ENCODE data around the gene ZNF565. TPM values are rescaled to one million over a fixed set of nuclear protein-coding genes. Genes with fewer than 3 reads are reported as not detected.

Gene ZNF565
- total RNA-seq, 4 donors from 2014 or later: 3.6 to 9.8 (median 6.2) TPM

DNA sequence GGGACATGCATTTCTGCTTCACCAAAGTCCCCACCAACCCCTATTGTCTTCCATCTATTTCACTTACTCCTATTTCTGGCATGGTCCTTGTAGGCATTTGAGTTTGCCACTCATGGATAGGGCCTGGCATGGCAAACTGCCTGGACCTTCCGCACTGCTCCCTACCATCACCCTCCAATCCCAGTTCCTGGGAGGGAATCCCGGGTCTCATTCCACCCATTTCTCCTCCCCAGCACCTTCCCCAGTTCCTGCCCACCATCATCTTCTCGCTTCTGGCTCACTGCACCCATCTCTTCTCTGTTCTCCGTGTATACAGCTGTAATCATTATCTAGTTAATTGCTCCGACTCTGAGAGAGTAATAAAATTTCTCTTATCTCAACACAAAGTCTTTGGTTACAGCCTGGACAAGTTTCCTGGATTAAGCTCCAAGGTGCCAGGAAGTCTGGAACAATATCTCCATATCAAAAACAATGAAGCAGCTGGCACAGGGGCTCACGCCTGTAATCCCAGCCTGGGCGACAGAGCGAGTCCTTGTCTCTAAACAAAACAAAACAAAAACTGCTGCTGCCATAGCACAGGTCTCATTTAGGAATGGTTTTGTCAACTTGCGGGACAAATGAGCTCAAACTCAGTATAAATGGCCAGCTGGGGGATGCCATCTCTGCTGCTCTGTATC is 45.2 kb downstream of the ZNF565 start:
- WGBS: 49% methylated on average over 9 of the region's 9 CpGs
- Histone ChIP-seq H3K4me1 (peaks cover 9% of the 10 kb centered on the region), H3K27ac (no peak overlapping the region), H3K4me3 (no peak overlapping the region), H3K9me3 (no peaks in the 10 kb centered on the region), H3K36me3 (no peaks in the 10 kb centered on the region), H3K27me3 (no peaks in the 10 kb centered on the region)
- TF ChIP-seq POLR2AphosphoS5 (IDR thresholded peaks at IDR 0.05): no peak
- DNase-seq (ENCODE audit: low spot score in 2 of 2): no peak

DNA sequence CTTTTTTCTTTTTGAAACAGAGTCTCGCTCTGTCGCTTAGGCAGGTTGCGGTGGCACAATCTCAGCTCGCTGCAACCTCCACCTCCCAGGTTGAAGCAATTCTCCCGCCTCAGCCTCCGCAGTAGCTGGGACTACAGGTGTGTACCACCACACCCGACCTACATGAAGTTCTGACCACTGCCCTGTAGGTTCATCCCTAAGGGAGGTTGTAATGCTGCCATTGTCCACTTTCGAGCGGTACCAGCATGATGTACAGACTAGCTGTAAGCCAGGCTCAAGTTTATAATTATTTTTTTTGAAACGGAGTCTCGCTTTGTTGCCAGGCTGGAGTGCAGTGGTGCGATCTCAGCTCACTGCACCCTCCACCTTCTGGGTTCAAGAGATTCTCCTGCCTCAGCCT is 50.7 kb downstream of the ZNF565 start:
- Histone ChIP-seq H3K9me3 (no peaks in the 10 kb centered on the region), H3K27me3 (no peaks in the 10 kb centered on the region), H3K4me1 (no peaks in the 10 kb centered on the region), H3K36me3 (no peaks in the 10 kb centered on the region), H3K27ac (no peak overlapping the region), H3K4me3 (no peak overlapping the region)
- no peak for DNase-seq (ENCODE audit: low spot score in 2 of 2)
- TF ChIP-seq, protein P1, sequence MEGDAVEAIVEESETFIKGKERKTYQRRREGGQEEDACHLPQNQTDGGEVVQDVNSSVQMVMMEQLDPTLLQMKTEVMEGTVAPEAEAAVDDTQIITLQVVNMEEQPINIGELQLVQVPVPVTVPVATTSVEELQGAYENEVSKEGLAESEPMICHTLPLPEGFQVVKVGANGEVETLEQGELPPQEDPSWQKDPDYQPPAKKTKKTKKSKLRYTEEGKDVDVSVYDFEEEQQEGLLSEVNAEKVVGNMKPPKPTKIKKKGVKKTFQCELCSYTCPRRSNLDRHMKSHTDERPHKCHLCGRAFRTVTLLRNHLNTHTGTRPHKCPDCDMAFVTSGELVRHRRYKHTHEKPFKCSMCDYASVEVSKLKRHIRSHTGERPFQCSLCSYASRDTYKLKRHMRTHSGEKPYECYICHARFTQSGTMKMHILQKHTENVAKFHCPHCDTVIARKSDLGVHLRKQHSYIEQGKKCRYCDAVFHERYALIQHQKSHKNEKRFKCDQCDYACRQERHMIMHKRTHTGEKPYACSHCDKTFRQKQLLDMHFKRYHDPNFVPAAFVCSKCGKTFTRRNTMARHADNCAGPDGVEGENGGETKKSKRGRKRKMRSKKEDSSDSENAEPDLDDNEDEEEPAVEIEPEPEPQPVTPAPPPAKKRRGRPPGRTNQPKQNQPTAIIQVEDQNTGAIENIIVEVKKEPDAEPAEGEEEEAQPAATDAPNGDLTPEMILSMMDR (IDR thresholded peaks at IDR 0.05): no peak
- no peak for TF ChIP-seq POLR2AphosphoS5 (IDR thresholded peaks at IDR 0.05)
- no peak for TF ChIP-seq EP300 (IDR thresholded peaks at IDR 0.05)
- TF ChIP-seq POLR2A (IDR thresholded peaks at IDR 0.05): no peak
- WGBS: 90% methylated on average over 12 of the region's 12 CpGs

DNA sequence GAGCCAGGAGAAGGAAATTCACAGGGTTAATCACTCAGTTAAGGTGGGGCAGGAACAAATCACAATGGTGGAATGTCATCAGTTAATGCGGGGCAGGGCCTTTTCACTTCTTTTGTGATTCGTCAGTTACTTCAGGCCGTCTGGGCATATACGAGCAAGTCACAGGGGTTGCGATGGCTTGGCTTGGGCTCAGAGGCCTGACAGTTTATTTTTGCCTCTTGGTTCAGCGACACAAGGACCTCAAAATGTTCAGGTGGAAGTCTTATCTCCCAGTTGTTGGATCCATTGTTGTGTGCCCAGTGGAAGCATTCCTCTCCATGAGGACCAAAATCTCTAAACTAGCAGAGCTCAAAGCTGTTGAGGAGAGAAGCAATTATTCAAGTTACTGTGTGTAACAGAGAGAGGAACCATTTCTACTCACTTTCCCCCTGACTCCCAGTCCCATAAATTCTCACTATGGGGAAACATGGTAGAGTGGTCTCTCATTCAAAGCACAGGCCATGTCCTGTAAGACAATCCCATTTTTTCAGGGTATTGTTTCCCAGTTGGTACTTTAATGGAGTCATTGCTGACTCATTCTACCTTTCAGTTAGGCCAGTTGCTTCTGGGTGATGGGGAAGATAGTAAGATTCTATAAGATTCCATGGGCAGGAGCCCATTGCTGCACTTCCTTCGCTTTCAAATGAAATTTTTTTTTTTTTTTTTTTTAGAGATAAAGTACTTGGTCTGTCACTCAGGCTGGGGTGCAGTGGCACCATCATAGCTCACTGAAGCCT is 53.5 kb downstream of the ZNF565 start:
- no peak for TF ChIP-seq POLR2A (IDR thresholded peaks at IDR 0.05)
- TF ChIP-seq POLR2AphosphoS5 (IDR thresholded peaks at IDR 0.05): no peak
- Histone ChIP-seq H3K4me1 (no peaks in the 10 kb centered on the region), H3K9me3 (no peaks in the 10 kb centered on the region), H3K36me3 (no peaks in the 10 kb centered on the region), H3K4me3 (no peak overlapping the region), H3K27me3 (no peaks in the 10 kb centered on the region), H3K27ac (no peak overlapping the region)
- WGBS: 81% methylated on average over 7 of the region's 7 CpGs
- no peak for DNase-seq (ENCODE audit: low spot score in 2 of 2)

DNA sequence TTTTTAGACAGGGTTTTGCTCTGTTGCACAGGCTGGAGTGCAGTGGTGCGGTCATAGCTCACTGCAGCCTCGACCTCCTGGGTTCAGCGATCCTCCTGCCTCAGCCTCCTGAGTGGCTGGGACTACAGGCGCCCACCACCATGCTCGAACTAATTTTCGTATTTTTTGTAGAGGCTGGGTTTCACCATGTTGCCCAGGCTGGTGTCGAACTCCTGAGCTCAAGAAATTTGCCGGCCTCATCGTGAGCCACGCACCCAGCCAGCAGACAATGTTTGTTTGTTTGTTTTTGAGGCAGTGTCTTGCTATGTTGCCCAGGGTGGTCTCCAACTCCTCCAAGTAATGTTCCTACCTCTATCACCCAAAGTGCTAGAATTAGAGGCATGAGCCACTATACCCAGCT is 61.3 kb downstream of the ZNF565 start:
- no peaks in the 10 kb centered on the region for H3K27me3 ChIP-seq
- DNase-seq (ENCODE audit: low spot score in 2 of 2): no peak
- no peaks in the 10 kb centered on the region for H3K9me3 ChIP-seq
- TF ChIP-seq EP300 (IDR thresholded peaks at IDR 0.05) (no peak), POLR2A (IDR thresholded peaks at IDR 0.05) (no peak), POLR2AphosphoS5 (IDR thresholded peaks at IDR 0.05) (no peak)
- TF ChIP-seq, protein P1 (IDR thresholded peaks at IDR 0.05): no peak
- H3K4me3 ChIP-seq: peak overlapping the region; percentile 53
- WGBS: 93% methylated on average over 10 of the region's 10 CpGs
- H3K36me3 ChIP-seq: peaks cover 25% of the 10 kb centered on the region
- peak overlapping the region; percentile 93 for H3K27ac ChIP-seq
- peaks cover 40% of the 10 kb centered on the region for H3K4me1 ChIP-seq

DNA sequence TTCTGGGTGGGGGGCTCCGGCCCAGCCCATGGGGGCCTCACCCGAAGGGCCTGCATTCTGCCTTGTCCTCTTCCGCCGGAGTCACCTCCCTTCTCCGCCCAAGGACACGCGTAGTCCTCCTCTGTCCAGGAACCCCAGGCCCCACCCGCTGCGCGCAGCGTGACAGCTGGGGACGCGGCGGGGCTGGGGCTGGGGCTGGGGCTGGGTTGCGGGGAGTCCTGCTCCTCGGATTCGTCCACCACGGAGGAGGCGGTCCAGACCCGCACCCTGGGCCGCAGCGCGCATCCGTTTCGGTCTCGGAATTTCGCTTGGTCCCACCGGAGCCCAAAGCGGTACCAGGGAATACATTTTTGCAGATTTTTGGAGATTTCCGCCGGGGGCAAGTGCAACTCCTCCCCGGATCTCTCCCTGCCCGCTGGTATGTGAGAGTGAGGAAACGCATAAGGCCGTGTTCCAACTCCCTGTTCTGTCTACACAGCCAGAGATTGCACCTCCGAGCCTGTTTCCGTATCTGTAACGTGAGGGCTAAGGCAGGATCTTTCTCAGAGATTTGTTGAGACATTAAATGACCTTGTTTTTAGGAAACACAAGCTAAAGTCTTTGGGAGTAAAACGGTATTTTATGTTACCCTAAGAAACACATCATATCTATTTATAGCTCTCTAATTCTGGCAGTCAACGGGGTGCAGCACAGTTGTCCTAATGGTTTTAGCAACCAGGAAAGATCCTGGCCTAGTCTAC is 61.9 kb downstream of the ZNF565 start, which contains the start of gene COX7A1:
TSS of gene COX7A1 (minus strand) at position 96 of the 740 bp plus-strand sequence. CDS start at position 56, 40 bp downstream.
- Histone ChIP-seq H3K27ac (peak within 1 kb of the TSS; percentile 93), H3K4me3 (peak within 1 kb of the TSS; percentile 53), H3K36me3 (peaks cover 31% of the 10 kb centered on the region), H3K27me3 (no peaks in the 10 kb centered on the region), H3K9me3 (no peaks in the 10 kb centered on the region), H3K4me1 (peaks cover 40% of the 10 kb centered on the region)
- 17% methylated on average over 18 of the region's 40 CpGs for WGBS
- TF ChIP-seq POLR2AphosphoS5 (IDR thresholded peaks at IDR 0.05) (peak in 1 of 3 donors; percentile 47), EP300 (IDR thresholded peaks at IDR 0.05) (no peak), POLR2A (IDR thresholded peaks at IDR 0.05) (peak in 1 of 2 donors; percentile 55)
- TF ChIP-seq, protein P1 (IDR thresholded peaks at IDR 0.05): no peak
- peak; percentile 84 to 85 for DNase-seq (ENCODE audit: low spot score in 2 of 2)

DNA sequence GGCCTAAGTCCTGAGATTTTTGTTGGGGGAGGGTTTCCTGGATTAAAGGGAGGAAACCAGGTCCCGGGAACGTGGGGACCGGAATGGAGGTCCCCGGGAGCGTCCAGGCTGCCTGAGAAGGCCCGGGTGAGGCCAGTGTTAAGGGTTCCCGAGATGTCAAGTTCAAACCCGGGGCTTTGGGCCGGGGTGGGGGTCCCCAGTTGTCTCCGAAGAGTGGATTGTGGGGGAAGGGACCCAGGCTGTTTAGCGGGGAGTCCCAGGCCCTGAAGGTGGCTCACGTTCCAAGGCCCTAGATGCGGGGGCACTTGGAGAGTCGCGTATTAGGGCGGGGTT is 62.5 kb downstream of the ZNF565 start:
- no peak for TF ChIP-seq EP300 (IDR thresholded peaks at IDR 0.05)
- TF ChIP-seq POLR2AphosphoS5 (IDR thresholded peaks at IDR 0.05): no peak
- TF ChIP-seq, protein P1 (IDR thresholded peaks at IDR 0.05): no peak
- no peak for TF ChIP-seq POLR2A (IDR thresholded peaks at IDR 0.05)
- H3K27me3 ChIP-seq: no peaks in the 10 kb centered on the region
- no peak for DNase-seq (ENCODE audit: low spot score in 2 of 2)
- H3K9me3 ChIP-seq: no peaks in the 10 kb centered on the region
- peak overlapping the region; percentile 53 for H3K4me3 ChIP-seq
- H3K4me1 ChIP-seq: peaks cover 40% of the 10 kb centered on the region
- H3K27ac ChIP-seq: peak overlapping the region; percentile 93
- peaks cover 36% of the 10 kb centered on the region for H3K36me3 ChIP-seq
- WGBS: 18% methylated on average over 11 of the region's 16 CpGs

All from suprapubic skin (tissue), 4 donors.